ENCODE results near the gene ZNF169. TPM values are rescaled to one million over a fixed set of nuclear protein-coding genes. Genes with fewer than 3 reads are reported as not detected.
"Not testable (repeated sequence)": the region's sequence is repeated elsewhere in the genome, so short reads cannot be mapped to it uniquely, and the experiment has no call there.

ZNF169 gene
- total RNA-seq, 1 donor from 2014 or later: 2.8 TPM

DNA sequence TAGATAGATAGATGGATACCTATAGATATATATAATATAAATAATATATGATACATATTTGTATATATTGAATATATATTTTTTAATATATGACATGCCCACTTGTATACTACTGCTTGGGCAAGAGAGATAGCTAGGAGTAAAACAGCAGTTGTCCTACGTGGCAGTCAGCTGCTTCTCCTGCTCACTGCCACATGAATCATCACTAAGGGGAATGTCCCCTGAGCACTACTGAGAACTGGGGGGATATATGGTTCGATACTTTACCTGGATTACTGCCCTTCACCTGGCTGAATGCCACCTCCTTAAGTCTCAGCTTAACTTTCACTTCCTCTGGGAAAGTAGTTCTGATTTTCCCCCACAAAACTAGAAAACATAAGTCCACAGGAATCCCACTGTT lies 82.6 kb downstream of the ZNF169 start:
- DNase-seq (ENCODE audit: low read depth in 2 of 2): not testable (repeated sequence)

DNA sequence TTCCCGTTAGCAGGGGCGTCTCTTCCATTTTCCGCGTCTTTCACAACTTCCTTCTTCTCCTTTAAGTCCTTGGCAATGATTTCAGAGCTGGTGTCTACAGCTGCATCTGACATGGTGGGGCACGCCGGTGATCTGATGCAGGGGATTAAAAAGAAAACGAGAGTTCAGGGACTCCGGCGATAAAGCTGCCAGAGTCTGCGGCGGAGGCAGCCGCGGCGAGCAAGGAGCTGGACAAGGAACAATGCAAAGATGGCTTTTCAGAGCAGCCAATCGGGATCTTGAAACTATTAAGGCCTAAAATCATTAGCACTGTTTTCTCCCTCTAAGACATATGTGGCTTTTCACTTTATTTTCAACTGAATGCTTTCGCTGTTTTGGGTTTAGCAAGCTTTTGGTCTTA lies 88.4 kb downstream of the ZNF169 start:
- not testable (repeated sequence) for DNase-seq (ENCODE audit: low read depth in 2 of 2)

DNA sequence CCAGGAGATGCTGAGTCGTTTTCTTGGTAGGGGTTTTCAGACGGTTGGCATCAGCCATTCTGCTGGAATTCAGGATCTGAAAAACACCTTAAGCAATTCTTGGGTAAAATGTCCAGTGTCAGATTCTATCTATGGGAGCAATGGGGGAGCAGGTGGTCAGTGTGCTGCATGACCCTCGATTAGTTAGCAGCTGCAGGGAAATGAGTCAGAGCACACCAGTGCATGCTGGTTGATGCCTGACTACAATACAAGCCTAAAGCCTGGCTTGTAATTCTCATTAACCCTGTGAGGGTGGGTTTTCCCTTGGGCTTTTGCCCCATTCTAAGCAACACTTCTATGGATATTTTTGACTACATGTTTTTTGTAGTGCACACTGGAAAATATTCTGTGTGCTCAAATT lies 89.7 kb downstream of the ZNF169 start:
- not testable (repeated sequence) for DNase-seq (ENCODE audit: low read depth in 2 of 2)

Other genes with a start within 250 kb of the ZNF169 start
- 3.0 and 3.5 TPM in 2 replicates for gene PTPDC1, start 174.8 kb upstream of the ZNF169 start, total RNA-seq
- gene NUTM2F, start 69.3 kb downstream of the ZNF169 start, total RNA-seq: not detected in 2 replicates